ENCODE results near the gene STIP1. TPM values are rescaled to one million over a fixed set of nuclear protein-coding genes. Genes with fewer than 3 reads are reported as not detected.

Gene STIP1
- total and polyA plus RNA-seq, 9 of the 15 experiments (the other 6 are each of a cell fraction or from before 2014, with no cell fraction given), result 58.1 to 465 (median 346) TPM

- no peak for TF ChIP-seq ARID1B (IDR thresholded peaks at IDR 0.05)
- peak; percentile 65 for TF ChIP-seq POLR2B (IDR thresholded peaks at IDR 0.05; ENCODE audit: low read depth, partially characterized antibody)
- TF ChIP-seq GATAD2B (IDR thresholded peaks at IDR 0.05; ENCODE audit: borderline replicate concordance), result no peak
- TF ChIP-seq SNIP1 (IDR thresholded peaks at IDR 0.05; ENCODE audit: low read depth), result no peak
- TF ChIP-seq DMBX1 (CRISPR knock-in tag; IDR thresholded peaks at IDR 0.05; ENCODE audit: borderline replicate concordance), result no peak
- TF ChIP-seq RREB1 (CRISPR knock-in tag; IDR thresholded peaks at IDR 0.05), result 0 out of 2 replicates have a peak, but pooled peaks have one; percentile 56
- no peak for TF ChIP-seq STAT5B (CRISPR knock-in tag; IDR thresholded peaks at IDR 0.05)
- no peak for TF ChIP-seq AFF4 (CRISPR knock-in tag; IDR thresholded peaks at IDR 0.05)
- TF ChIP-seq GTF2E2 (tag; IDR thresholded peaks at IDR 0.05), result peak; percentile 52; the same call in 1 of the 2 replicates
- TF ChIP-seq HNRNPH1 (optimal IDR thresholded peaks at IDR 0.05; ENCODE audit: low read depth, low read length), result no peak
- no peak for TF ChIP-seq ZNF277 (CRISPR knock-in tag; IDR thresholded peaks at IDR 0.05; ENCODE audit: borderline replicate concordance)
- TF ChIP-seq MBD2 (IDR thresholded peaks at IDR 0.05; ENCODE audit: borderline replicate concordance, low read depth), result 0 out of 2 replicates have a peak, but pooled peaks have one; percentile 44
- TF ChIP-seq RFX7 (CRISPR knock-in tag; IDR thresholded peaks at IDR 0.05), result no peak
- no peak for TF ChIP-seq SIX5 (IDR thresholded peaks at IDR 0.05; ENCODE audit: borderline replicate concordance in 1 of 2, insufficient read depth in 1 of 2, low read depth in 1 of 2, low read length in 2 of 2)
- no peak for TF ChIP-seq ZNF165 (CRISPR knock-in tag; IDR thresholded peaks at IDR 0.05; ENCODE audit: borderline replicate concordance)
These were observed 44.4 kb downstream of the STIP1 start, which contains the start of gene DNAJC4 (continued) for GRCh38 chr11:64230171-64230984.
